Spleen (tissue), 7 donors: ENCODE results near the gene NCOA1.

ENCODE experiments used
- CTCF ChIP-seq, 11 experiments: fragments of 200-600 bp in 7 of 11; fragments of 450-650 bp in 4 of 11; sonication (generic) in 4 of 11; IDR thresholded peaks in 8 of 11; conservative IDR thresholded peaks in 3 of 11; 1 replicate in 7 of 11; 2 replicates in 4 of 11; pipeline versions ENCODE4 v1.4.0 to v1.8.0; 2016 to 2021; ENCODE audit warnings: antibody characterized with exemption in 11 of 11, inconsistent platforms in 4 of 11, mild to moderate bottlenecking in 1 of 11
- POLR2A ChIP-seq, 3 donors: fragments of 450-650 bp; IDR thresholded peaks; one replicate each; pipeline ENCODE4 v1.5.1; 2017; ENCODE audit warnings: antibody characterized with exemption in 3 of 3, mild to moderate bottlenecking in 1 of 3
- POLR2AphosphoS5 ChIP-seq, 3 donors: sonication (generic); formaldehyde crosslinking; IDR thresholded peaks; one replicate each; pipeline ENCODE4 v1.5.1; 2017; ENCODE audit warnings: antibody characterized with exemption in 3 of 3
- donor health status: DM: no; HTN: no; CAD: no; lungs with moderate emphysema.
- donor health status: DM: no; HTN: no; CAD: no.
- donor health status: DM: no; HTN: no; CAD: no.

- TF ChIP-seq CTCF (IDR thresholded peaks at IDR 0.05 in 8 of 11, conservative IDR thresholded peaks at IDR 0.05 in 3 of 11) (no peak), POLR2A (IDR thresholded peaks at IDR 0.05) (no peak), POLR2AphosphoS5 (IDR thresholded peaks at IDR 0.05) (no peak)
These were observed 37.5 kb upstream of the NCOA1 start for GRCh38 chr2:24453379-24454073.
